K562 (cell line): ENCODE data around the gene MMP24OS. TPM values are rescaled to one million over a fixed set of nuclear protein-coding genes. Genes with fewer than 3 reads are reported as not detected.

Source experiments
- ARHGAP35 ChIP-seq: fragments of 450-650 bp; IDR thresholded peaks from 2 replicates; pipeline ENCODE4 v1.6.1; 2018; ENCODE audit not compliant: partially characterized antibody
- C11orf30 ChIP-seq: fragments of 450-650 bp; IDR thresholded peaks from 2 replicates; pipeline ENCODE4 v1.6.1; 2016; ENCODE audit warnings: low read depth, mild to moderate bottlenecking
- CREM ChIP-seq: IDR thresholded peaks from 2 replicates; pipeline ENCODE4 v1.6.1; 2014; ENCODE audit warnings: antibody characterized with exemption, low read depth
- CTBP1 ChIP-seq: fragments of 450-650 bp; IDR thresholded peaks from 2 replicates; pipeline ENCODE4 v1.6.1; 2016; ENCODE audit warnings: borderline replicate concordance
- GABPB1 ChIP-seq: sonication (generic); formaldehyde crosslinking; IDR thresholded peaks from 2 replicates; pipeline ENCODE4 v1.8.0; 2022; ENCODE audit warnings: mild to moderate bottlenecking, missing genetic modification reagents
- JUN ChIP-seq, 2 experiments: sonication (generic) in 1 of 2; formaldehyde crosslinking in 1 of 2; IDR thresholded peaks; 2 replicates each; pipeline versions ENCODE4 v1.6.1 to v1.8.0; 2012 to 2022; ENCODE audit warnings: borderline replicate concordance in 2 of 2, mild to moderate bottlenecking in 2 of 2, improper control_type of control experiment in 1 of 2, low read depth in 1 of 2, low read length in 1 of 2, missing genetic modification reagents in 1 of 2
- KDM1A ChIP-seq, 2 experiments: fragments of 450-650 bp; IDR thresholded peaks; 2 replicates each; pipeline ENCODE4 v1.6.1; 2016; ENCODE audit warnings: mild to moderate bottlenecking in 2 of 2
- MAX ChIP-seq: sonication (generic); formaldehyde crosslinking; IDR thresholded peaks from 2 replicates; pipeline ENCODE4 v1.9.0; 2022; ENCODE audit warnings: mild to moderate bottlenecking, missing genetic modification reagents
- MITF ChIP-seq: IDR thresholded peaks from 2 replicates; pipeline ENCODE4 v1.6.1; 2014; ENCODE audit warnings: antibody characterized with exemption
- NR3C1 ChIP-seq: sonication (generic); formaldehyde crosslinking; IDR thresholded peaks from 2 replicates; pipeline ENCODE4 v1.8.1; 2022; ENCODE audit warnings: missing genetic modification reagents
- RAD51 ChIP-seq: fragments of 450-650 bp; IDR thresholded peaks from 2 replicates; pipeline ENCODE4 v1.7.1; 2016; ENCODE audit warnings: low read depth, mild to moderate bottlenecking, borderline replicate concordance
- TAF7 ChIP-seq: fragments of 450-650 bp; IDR thresholded peaks from 2 replicates; pipeline ENCODE4 v1.6.1; 2016; ENCODE audit warnings: missing genetic modification characterization, missing compliant biosample characterization
- WHSC1 ChIP-seq: IDR thresholded peaks from one replicate; pipeline ENCODE4 v1.6.1; 2012; ENCODE audit warnings: low read length, control low read depth, inconsistent platforms
- XRCC5 ChIP-seq: fragments of 200-400 bp; formaldehyde crosslinking; IDR thresholded peaks from 2 replicates; pipeline ENCODE4 v1.6.1; 2017; ENCODE audit warnings: low read depth, mild to moderate bottlenecking, low read length
- ZBTB11 ChIP-seq, 3 experiments: fragments of 200-800 bp in 1 of 3; fragments of 250-450 bp in 1 of 3; fragments of 450-650 bp in 1 of 3; sonication (Bioruptor Pico) in 1 of 3; sonication (Bioruptor generic) in 1 of 3; formaldehyde crosslinking in 1 of 3; IDR thresholded peaks; 2 replicates each; pipeline versions ENCODE4 v1.6.1 to v1.8.0; 2016 to 2022; ENCODE audit warnings: mild to moderate bottlenecking in 2 of 3, missing genetic modification characterization in 2 of 3, missing compliant biosample characterization in 1 of 3, moderate library complexity in 1 of 3
- ZNF232 ChIP-seq: sonication (generic); formaldehyde crosslinking; IDR thresholded peaks from 2 replicates; pipeline ENCODE4 v1.8.0; 2022; ENCODE audit warnings: mild to moderate bottlenecking, missing genetic modification reagents
- polyA plus RNA-seq, 8 experiments: library from polyadenylated mRNA; depleted of rRNA in 4 of 8; stranded (reverse) in 5 of 8; unstranded in 3 of 8; fragments of >200 nt; fragmentation: Nextera tagmentation in 2 of 8; fragmentation: Illumina TruSeq in 1 of 8; extraction: Ambion mirVana in 2 of 8; extraction: Trizol in 1 of 8; gene quantifications; 2 replicates each; pipeline versions ENCODE4 v1.2.1 to v1.2.3, GENCODE V29; 2011 to 2014; ENCODE audit warnings: inconsistent platforms in 1 of 8, missing spikeins in 1 of 8
- total RNA-seq, 7 experiments: library from RNA; depleted of rRNA in 6 of 7; stranded (reverse); fragments of >200 nt in 6 of 7; fragmentation: Illumina TruSeq in 2 of 7; extraction: Trizol in 2 of 7; gene quantifications; 2 replicates each; pipeline versions ENCODE4 v1.2.1 to v1.2.3, GENCODE V29; 2011 to 2021; ENCODE audit warnings: low replicate concordance in 1 of 7
- TF ChIP-seq, protein P1 (sequence below): sonication (generic); formaldehyde crosslinking; IDR thresholded peaks from 2 replicates; pipeline ENCODE4 v1.8.1; 2023; ENCODE audit warnings: missing genetic modification reagents, mild to moderate bottlenecking, borderline replicate concordance

The MMP24OS gene
- total and polyA plus RNA-seq, 9 of the 15 experiments (the other 6 are each of a cell fraction or from before 2014, with no cell fraction given) = 0.92 to 41.5 (median 11.4) TPM

GRCh38 chr20:35284267-35284991, 6.5 kb upstream of the MMP24OS start, which contains the start of gene EIF6 (continued):
- TF ChIP-seq GABPB1 (CRISPR knock-in tag) (peak; percentile 93), WHSC1 (no peak), XRCC5 (peak; percentile 59; the same call in 1 of the 2 replicates), CTBP1 (0 out of 2 replicates have a peak, but pooled peaks have one; percentile 24), MITF (no peak), ZNF232 (0 out of 2 replicates have a peak, but pooled peaks have one; percentile 23), RAD51 (no peak), CREM (peak; percentile 62), JUN (IDR thresholded peaks at IDR 0.05; ENCODE audit: borderline replicate concordance, low read depth, low read length) (peak; percentile 29; the same call in 1 of the 2 replicates), JUN (CRISPR knock-in tag; IDR thresholded peaks at IDR 0.05; ENCODE audit: borderline replicate concordance) (0 out of 2 replicates have a peak, but pooled peaks have one; percentile 19), ZBTB11 (CRISPR knock-in tag; IDR thresholded peaks at IDR 0.05) (peak; percentile 26 to 95 (median 69); a peak in 4 of 6 replicates), ARHGAP35 (no peak), C11orf30 (peak; percentile 78), KDM1A (IDR thresholded peaks at IDR 0.05) (no peak), NR3C1 (no peak), TAF7 (0 out of 2 replicates have a peak, but pooled peaks have one; percentile 9), MAX (CRISPR knock-in tag) (peak; percentile 57)
- TF ChIP-seq, protein P1, sequence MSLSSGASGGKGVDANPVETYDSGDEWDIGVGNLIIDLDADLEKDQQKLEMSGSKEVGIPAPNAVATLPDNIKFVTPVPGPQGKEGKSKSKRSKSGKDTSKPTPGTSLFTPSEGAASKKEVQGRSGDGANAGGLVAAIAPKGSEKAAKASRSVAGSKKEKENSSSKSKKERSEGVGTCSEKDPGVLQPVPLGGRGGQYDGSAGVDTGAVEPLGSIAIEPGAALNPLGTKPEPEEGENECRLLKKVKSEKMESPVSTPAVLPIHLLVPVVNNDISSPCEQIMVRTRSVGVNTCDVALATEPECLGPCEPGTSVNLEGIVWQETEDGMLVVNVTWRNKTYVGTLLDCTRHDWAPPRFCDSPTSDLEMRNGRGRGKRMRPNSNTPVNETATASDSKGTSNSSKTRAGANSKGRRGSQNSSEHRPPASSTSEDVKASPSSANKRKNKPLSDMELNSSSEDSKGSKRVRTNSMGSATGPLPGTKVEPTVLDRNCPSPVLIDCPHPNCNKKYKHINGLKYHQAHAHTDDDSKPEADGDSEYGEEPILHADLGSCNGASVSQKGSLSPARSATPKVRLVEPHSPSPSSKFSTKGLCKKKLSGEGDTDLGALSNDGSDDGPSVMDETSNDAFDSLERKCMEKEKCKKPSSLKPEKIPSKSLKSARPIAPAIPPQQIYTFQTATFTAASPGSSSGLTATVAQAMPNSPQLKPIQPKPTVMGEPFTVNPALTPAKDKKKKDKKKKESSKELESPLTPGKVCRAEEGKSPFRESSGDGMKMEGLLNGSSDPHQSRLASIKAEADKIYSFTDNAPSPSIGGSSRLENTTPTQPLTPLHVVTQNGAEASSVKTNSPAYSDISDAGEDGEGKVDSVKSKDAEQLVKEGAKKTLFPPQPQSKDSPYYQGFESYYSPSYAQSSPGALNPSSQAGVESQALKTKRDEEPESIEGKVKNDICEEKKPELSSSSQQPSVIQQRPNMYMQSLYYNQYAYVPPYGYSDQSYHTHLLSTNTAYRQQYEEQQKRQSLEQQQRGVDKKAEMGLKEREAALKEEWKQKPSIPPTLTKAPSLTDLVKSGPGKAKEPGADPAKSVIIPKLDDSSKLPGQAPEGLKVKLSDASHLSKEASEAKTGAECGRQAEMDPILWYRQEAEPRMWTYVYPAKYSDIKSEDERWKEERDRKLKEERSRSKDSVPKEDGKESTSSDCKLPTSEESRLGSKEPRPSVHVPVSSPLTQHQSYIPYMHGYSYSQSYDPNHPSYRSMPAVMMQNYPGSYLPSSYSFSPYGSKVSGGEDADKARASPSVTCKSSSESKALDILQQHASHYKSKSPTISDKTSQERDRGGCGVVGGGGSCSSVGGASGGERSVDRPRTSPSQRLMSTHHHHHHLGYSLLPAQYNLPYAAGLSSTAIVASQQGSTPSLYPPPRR = no peak
